Fibroblast of gingiva (primary cell): ENCODE measurements around the gene LRRC4C.
"Not testable (repeated sequence)": the region's sequence is repeated elsewhere in the genome, so short reads cannot be mapped to it uniquely, and the experiment has no call there.

ENCODE experiments used
- DNase-seq: peaks from one replicate; pipeline ENCODE4 v3.0.0-alpha.2; 2011; ENCODE audit warnings: low read depth

Gene LRRC4C

DNA sequence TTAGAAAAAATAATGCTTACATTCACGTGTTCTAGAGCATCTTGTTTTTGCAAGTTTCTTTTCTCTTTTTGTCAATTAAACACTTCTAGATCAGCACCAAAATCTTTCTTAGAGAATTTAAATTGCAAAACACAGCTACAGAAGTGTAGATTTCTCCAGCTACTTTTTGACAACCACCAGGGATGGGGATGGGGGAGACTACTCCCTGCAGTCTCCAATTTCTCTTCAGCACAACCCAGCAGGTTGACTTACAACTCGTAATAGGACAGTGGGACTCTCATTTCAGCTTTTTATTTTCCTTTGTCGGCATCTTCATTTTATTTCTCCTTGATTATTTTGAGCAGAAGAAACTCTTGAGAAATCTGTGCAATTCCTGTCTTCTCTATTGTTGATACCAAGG lies 441.2 kb downstream of the LRRC4C start:
- no peak for DNase-seq

DNA sequence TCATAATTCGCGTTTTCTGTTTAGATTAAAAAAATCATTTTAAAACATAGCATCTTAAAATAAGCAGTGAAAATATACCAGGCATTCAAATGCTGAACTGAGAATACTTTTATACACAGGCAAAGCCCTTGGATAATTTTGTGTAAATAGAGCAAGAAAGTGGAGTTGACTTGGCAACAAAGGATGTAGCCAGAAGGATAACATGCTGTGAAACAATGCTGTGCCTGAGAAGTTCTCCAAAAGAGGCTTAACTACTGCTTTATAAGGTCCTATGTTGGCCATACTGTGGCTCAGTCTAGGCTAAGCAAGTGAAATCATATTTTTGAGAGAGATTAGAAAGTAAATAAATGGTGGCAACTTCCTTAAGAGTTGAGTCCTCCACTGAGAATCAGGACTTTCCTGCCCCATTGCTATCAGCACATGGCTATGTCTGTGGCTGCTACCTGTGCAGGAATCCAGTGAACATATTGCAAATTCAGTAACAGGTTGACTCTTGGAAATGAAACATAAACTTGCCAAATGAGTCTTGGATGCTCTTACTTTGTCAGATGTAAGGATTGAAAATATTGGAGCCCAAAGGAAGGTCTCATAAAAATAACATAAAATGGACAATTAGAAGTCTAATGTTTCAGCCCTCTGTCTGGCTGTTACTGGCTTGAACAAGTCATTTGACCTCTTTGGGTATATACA lies 448.9 kb downstream of the LRRC4C start:
- no peak for DNase-seq

DNA sequence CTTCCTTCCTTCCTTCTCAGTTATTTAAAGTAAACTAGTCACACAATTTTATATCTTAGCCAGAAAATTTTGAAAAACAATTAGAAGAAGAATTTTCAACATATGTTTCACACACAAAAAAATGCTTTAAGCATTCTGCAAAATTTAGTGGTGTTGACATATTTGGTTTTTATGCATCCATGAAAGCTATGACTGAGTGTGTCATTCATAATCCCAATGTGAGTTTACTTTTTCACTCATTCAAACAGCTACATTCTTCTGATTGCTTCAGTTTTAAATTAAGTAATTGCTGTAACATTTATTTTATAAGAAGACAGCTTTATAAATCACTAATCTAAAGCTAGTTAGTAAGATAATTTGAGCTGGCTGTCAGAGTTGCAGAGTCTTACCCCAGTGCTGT lies 453.5 kb downstream of the LRRC4C start:
- no peak for DNase-seq

DNA sequence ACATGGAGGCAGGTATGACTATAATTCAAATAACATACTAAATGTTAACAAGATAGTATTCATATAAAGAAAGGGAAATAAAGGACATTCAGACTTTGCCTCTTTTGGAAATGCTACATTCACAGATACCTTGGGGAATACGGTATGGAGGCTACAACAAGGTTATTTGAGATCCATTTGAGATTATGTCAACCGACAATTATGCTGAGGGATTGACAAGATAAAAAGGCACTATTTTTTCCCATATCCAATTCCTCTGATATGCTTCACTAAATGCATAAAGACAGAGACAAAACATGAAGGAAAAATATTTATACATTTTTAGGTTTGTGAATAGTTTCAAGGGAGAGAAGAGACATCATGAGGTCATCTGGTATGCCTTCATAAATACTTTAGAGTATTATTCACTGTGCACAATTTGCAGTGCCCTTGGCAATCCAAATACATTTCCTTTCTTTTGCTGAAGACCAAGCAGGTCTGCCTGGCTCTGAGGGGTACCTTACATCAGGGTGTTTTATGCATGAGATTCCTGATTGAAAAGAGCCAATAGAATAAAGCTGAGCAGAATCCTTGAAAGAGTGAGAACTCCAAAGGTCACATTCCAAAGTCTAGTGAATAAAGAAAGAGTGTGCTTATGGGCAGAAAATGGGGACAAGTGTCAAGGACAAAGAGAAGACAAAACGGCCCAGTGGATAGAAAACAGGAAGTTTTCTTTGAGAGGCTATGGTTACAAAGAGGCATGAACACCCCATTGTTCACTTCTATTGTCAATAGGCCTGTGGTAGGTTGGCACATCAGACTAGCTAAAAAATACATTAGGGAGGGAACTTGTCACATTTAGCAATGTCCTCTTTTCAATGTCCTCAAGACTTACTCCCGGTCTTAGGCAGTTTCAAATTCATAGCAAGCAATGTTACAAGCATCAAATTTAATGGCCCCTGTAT lies 455.8 kb downstream of the LRRC4C start:
- DNase-seq = no peak

DNA sequence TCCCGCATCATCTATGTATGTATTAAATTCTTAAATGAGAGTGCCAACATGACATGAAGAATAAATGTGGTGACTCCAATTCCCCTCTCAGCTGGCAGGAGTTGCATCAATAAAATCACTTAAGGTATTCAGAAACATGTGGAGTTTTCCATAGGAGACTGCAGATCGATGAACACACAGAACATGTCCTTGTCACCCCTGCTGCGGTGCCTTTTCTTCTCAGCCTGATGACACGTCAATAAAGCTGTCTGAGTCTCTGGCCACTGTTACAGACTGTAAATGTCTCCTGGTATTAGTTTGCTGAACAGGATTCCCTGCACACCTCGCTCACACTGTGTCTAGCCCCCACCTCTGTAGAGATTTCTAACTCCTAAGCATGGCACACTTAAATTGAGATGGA lies 460.5 kb downstream of the LRRC4C start:
- no peak for DNase-seq

DNA sequence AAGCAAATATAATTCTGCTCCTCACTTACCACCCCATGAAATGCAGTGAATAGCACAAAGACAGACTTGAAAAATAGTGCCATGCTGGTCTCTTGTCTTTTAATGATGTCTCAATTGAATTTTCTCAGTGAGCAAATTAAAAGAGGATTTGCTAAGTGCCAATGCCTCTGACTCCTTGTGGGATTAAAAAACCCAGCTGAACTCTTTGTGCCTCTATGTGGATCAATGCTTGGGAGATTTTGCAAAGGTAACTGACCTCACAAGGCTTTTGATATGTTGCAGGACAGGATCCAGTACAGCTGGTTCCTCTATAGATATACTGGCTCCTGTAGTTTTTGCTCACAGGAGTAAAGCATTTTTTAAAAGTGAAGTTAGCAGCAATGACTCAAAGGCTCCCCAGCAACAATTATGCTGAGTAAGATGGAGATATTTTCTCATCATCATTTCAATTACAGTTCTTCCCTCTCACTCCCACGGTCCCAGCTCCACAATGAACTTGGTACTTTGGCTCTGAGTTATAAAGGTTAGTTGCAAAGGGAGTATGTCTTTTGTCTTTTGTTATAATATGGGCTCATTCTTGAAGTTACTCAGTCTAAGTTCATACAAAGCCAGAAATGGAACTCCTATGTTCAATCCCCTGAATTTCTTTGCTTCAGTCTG lies 471.5 kb downstream of the LRRC4C start:
- no peak for DNase-seq

DNA sequence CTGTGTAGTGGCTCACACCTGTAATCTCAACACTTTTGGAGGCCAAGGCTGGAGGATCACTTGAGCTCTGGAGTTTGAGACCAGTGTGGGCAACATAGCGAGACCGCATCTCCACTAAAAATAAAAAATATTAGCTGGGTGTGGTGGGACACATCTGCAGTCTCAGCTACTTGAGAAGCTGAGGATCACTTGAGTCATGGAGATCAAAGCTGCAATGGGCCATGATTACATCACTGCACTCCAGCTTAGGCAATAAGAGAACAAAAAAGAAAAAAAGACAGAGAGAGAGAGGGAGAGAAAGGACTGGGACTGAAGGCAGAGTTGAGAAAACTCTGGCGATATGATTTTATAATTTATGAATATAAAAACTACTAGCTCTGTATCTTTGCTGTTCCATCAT lies 473.1 kb downstream of the LRRC4C start:
- no peak for DNase-seq

DNA sequence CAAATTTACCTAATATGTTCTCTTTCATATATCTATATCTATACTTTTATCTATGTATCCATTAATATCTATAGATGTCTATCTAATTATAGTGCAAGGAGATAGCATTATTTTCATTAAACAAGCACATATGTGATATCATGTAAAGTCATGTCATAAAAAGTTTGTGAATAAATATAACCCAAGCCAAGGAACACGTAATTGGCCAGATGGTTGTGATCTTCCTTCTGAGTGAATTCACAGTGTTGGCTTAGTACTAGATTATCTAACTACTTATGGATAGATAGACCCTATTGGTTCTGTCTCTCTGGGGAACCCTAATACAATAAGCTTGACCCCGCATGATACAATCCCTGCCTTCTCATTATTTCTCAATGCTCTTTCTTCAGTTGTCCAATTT lies 484.4 kb downstream of the LRRC4C start:
- DNase-seq = no peak

DNA sequence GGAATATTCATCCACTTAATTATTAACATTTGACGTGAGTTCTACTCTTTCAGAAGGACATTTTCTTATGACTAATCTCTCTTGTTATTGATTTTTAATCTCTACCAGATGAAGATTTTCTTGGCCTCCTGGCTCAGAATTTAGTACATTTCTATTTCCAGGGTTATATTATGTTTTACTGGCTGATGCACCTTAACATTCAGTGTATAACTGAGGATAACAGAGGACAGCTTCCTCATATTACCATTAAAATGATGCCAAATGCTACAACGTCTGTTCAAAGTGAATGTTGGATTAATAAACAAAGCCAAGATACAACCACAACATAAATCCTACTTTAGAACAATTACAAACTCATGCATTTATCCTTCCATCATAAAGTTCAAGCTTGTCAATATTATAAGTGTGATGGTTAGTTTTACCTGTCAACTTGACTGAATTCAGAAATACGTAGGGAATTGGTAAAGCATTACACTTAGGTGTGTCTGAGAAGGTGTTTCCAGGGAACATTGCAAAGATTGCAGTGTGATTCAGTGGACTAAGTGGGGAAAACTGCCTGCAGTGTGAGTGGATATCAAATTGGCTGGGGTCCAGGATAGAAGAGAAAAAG lies 485.2 kb downstream of the LRRC4C start:
- no peak for DNase-seq

DNA sequence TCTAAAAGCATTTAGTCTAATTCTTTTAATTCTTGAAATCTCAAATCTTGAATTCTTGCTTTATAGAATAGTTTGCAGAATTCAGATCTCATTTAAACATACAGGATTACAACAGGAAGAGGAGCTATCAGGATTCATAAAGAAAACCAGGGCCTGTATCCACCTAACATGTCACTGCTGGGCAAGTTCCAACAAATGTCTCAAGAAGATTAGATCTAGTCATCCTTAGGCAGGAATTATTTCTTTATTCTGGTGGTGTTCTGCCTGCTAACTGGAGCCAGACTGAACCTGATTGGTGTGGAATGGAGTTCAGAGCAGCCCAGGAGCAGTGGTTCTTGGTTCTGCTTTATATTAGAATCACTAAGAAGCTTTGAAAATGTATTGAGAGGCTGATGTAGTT lies 500.7 kb downstream of the LRRC4C start:
- no peak for DNase-seq

DNA sequence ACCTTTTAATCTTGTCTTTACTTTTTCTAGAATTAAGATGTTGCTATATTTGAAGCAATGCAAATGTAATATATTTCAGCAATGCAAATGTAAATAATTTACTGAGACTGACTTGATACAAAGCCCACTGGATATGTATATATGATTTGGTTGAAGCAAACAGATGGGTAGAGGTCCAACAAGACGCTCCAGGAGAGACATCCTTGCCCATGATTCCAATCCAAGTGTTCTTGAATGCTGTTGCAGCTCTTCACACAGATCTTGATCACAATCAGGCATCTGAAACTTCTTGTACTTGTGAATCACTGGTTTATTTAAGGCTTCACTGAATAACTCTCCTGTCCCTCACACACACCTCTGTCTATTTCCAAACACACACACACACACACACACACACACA lies 507.0 kb downstream of the LRRC4C start:
- no peak for DNase-seq

DNA sequence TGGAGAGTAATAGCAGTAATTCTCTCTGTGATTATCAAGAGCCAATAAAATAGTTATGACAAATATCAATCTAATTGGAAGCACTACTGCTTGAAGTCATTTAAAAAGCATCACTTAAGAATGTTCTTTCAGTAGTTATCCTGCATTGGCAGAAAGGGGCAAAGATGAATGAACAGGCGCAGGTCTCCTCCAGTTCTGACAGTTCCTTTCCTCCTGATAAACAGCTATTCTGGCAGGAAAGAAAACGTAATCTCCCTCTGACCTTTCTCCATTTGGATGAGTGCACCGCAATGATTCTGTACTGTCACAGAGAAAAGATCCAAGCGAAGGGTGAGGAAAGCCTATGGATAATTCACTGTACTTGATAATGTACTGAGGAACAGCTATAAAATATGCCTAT lies 521.5 kb downstream of the LRRC4C start:
- no peak for DNase-seq

DNA sequence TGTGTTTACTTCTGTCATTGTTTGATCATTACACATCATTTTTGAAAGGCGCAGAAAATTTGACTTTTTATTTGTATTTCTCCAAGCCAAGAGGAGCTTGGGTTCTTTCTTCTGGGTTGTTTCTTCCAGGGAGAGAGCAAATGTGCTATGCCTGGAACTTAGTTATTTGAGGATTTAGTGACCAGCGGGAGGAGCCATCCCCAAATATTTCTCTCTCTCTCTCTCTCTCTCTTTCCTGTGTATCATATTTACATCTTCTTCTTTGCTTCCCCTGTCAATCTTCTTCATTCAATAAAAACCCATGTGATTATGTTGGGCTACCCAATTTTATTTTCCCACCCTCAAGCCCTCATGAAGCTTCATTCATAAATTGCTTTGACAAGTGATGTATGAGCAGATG lies 534.5 kb downstream of the LRRC4C start:
- no peak for DNase-seq

DNA sequence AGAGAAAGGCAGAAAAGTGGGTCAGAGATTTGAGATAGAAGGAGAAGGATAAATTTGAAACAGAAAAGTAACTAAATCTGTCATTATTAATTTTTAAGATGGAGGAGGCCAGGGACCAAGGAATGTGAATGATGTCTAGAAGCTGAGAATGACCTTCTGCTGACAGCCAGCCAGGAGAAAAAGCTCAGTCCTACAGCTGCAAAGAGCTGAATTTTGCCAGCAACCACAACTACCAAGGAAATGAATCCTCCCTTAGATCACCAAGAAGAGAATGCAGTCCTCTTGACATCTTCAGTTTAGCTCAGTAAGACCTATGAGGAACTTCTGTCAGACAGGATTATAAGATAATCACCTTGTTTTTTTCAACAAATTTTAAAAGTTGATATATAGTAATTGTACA lies 538.2 kb downstream of the LRRC4C start:
- DNase-seq = no peak

DNA sequence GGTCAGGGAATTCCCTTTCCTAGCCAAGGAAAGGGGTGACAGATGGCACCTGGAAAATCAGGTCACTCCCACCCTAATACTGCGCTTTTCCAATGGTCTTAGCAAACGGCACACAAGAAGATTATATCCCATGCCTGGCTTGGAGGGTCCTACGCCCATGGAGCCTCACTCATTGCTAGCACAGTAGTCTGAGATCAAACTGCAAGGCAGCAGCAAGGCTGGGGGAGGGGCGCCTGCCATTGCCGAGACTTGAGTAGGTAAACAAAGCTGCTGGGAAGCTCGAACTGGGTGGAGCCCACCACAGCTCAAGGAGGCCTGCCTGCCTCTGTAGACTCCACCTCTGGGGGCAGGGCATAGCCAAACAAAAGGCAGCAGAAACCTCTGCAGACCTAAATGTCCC lies 548.7 kb downstream of the LRRC4C start:
- not testable (repeated sequence) for DNase-seq

DNA sequence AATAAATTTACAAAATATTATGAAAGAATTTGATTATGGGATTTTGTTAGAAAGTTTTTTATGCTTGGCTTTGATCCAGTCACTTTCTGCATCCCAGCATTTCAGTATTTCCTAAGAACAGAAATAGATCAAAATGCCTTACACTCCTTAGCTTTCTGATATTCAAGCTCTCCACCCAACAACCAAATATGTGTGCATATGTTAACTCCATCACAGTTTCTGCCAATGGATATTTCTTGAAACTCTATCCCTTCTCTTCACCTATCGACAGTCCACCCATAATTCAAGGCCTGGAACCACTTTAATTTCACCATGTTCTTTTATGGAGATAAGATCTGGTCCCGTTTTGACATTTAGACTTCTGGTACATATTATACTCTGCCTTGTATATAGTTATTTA lies 565.0 kb downstream of the LRRC4C start:
- no peak for DNase-seq

DNA sequence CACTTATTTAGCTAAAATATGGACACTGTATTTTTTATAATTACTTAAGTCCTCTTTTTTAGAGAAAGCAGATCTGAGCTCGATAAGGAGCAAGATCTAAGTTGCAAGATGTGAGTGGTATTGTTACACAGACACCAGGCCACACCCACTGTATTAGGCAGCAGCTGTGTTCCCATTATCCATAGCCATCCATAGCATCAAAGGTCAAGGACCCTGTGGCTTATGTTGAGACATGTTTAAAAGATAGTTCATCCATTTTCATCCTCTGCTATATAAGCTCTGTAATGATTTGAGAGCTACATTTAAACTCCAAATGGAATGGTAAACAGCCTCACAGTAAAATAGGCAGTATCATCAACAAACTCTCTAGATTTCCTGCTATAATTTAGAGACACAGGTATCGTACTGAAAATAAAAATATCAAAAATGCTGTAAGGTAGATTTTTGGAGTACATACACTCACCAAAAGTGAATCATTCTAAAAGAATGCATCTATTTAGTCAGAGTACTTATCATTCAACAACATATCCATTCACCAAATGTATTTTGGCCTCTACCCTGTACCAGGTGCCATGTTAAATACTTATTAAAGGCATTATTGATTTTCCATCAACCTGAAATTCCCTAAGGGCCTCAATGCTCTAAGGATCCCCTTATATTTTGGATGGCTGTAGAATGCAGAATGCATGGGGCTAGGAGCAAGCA lies 574.0 kb downstream of the LRRC4C start:
- no peak for DNase-seq

DNA sequence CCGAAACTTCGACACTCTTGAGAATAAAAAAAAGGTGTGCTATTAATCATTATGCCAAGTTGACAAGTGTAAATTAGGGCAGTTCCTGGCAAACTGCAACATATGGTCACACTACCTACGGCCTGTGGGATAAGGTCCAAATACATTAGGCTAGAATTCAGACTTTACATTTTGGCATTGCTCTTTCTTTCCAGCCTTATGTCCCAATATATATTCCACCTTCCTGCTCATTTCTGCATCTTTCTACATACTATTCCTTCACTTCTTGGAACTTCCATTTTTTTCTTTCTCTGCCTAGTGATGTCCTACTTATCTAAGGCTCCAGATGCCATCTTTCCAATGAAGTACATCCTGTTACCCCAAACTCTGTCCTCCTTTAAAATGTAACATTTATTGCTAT lies 577.2 kb downstream of the LRRC4C start:
- no peak for DNase-seq

DNA sequence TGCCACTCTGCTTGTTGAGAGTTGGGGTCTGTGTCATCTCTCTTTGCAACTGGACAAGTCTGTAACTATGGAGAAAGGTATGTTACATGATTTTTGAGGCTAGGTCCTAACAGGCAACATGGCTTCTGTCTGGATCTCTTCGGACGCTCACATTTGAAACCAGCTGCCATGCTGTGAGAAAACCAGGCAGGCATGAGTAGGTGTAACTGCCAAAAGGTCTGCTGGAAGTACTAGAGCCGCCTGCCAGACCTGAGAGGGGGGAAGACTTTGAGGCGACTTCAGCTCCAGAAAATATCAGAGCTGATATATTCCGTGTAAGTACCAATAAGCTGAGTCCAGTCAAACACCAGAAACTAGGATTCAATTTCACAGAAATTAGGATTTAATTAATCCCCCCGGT lies 579.5 kb downstream of the LRRC4C start:
- DNase-seq = no peak

DNA sequence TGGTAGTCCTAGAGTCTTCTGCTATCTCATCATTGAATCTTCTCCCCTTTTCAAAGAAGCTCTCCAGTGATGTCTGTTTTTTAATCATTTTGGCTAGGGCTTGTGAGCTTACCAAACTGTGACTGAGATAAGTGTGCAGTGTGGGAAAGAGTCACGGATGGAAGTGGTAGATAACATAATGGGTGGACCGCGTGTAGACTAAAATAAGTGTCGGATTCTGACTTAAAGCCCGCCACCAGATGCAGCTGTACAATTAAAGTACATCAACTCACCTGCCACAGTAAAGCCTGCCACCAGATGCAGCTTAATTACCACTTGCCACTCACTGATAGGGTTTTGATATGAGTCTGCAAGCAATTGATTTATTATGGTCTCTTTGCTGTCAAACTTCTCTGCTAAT lies 581.5 kb downstream of the LRRC4C start:
- DNase-seq = no peak

DNA sequence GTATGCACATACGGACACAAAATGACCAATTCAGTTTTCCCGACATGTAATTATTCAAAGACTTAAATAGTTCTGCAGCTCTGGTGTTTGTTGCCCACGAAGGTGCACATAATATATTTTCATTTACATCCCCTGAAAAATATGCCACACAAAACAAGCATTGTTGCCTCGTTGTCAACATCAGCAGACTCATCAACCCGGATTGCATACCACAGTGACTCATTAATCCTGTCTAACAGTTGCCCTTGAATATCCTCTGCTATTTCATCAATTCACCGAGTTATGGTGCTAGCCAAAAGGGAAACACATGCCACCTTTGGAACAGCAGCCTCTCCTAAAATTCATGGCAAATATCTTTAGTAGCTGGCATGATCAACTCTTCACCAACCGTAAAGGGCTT lies 582.2 kb downstream of the LRRC4C start:
- no peak for DNase-seq
